K562 (cell line): ENCODE measurements around the gene CUTC. TPM values are rescaled to one million over a fixed set of nuclear protein-coding genes. Genes with fewer than 3 reads are reported as not detected.

Experiments used
- ATAC-seq: fragments of 200-7000 bp; cut with Tn5 transposase; 3 replicates; pipeline ENCODE4 v1.9.1; 2020; ENCODE audit warnings: moderate library complexity
- BruUV-seq: library from RNA; stranded (reverse); fragments of 400-500 nt; replicated peaks from 2 replicates; lab custom pipeline; 2021; lab: Mats Ljungman, UMichigan
- CTCF ChIA-PET: fragments of 300-600 bp; formaldehyde crosslinking; extraction: SDS; loops from one replicate; lab custom pipeline; 2021; ENCODE audit warnings: low intra/inter-chr PET ratio; lab: Yijun Ruan, JAX
- POLR2A ChIA-PET: fragments of 300-600, 350-650 bp; sonication (Branson Sonifier 250); formaldehyde crosslinking; extraction: SDS; loops from one replicate; lab custom pipeline; 2021; ENCODE audit warnings: antibody characterized with exemption, inconsistent platforms; lab: Yijun Ruan, JAX
- DNase-seq, 4 experiments: peaks; one replicate each; pipeline versions ENCODE4 v3.0.0 to v3.0.0-alpha.2; 2011 to 2018; ENCODE audit warnings: low spot score in 3 of 4, mixed read lengths in 3 of 4; ENCODE audit errors: extremely low read depth in 1 of 4
- FAIRE-seq: peaks from 2 replicates; lab custom pipeline; 2011; peaks lifted over from hg19 to GRCh38; lab: Jason Lieb, UNC
- H2AFZ ChIP-seq: 2 replicates; pipeline ENCODE4 v1.6.0; 2011; ENCODE audit warnings: low read depth, low read length, control low read depth, inconsistent platforms
- H3K27ac ChIP-seq: fragments of 200-600 bp; 3 replicates; pipeline ENCODE4 v1.8.0; 2011; ENCODE audit warnings: low read depth, mild to moderate bottlenecking, control low read depth, inconsistent platforms, low read length, moderate library complexity, mixed read lengths; ENCODE audit errors: extremely low read depth
- H3K27me3 ChIP-seq, 2 experiments: fragments of 300-600 bp in 1 of 2; 2 replicates in 1 of 2; 3 replicates in 1 of 2; pipeline versions ENCODE4 v1.6.0 to v1.8.0; 2011; ENCODE audit warnings: inconsistent platforms in 2 of 2, low read length in 2 of 2, mild to moderate bottlenecking in 1 of 2, mixed read lengths in 1 of 2, moderate library complexity in 1 of 2; ENCODE audit not compliant: control insufficient read depth in 2 of 2, insufficient read depth in 2 of 2
- H3K36me3 ChIP-seq: fragments of 300-600 bp; 3 replicates; pipeline ENCODE4 v1.8.0; 2011; ENCODE audit warnings: mild to moderate bottlenecking, low read length, inconsistent platforms; ENCODE audit not compliant: control insufficient read depth, insufficient read depth
- H3K4me1 ChIP-seq, 2 experiments: fragments of 200-600 bp in 1 of 2; replicated peaks in 1 of 2; 2 replicates in 1 of 2; 3 replicates in 1 of 2; pipeline versions ENCODE4 v1.5.1 to v1.8.0; 2011; ENCODE audit warnings: inconsistent platforms in 2 of 2, low read length in 2 of 2, mild to moderate bottlenecking in 1 of 2, mixed read lengths in 1 of 2, moderate library complexity in 1 of 2; ENCODE audit not compliant: control insufficient read depth in 2 of 2, insufficient read depth in 2 of 2
- H3K4me2 ChIP-seq: 2 replicates; pipeline ENCODE4 v1.6.1; 2011; ENCODE audit warnings: low read length, control low read depth, inconsistent platforms, mixed read lengths; ENCODE audit not compliant: insufficient read depth
- H3K4me3 ChIP-seq: fragments of 200-600 bp; sonication (generic), shearing (Covaris generic); 2 replicates; pipeline ENCODE4 v1.5.1; 2016; ENCODE audit warnings: control low read depth, inconsistent platforms
- H3K79me2 ChIP-seq: fragments of 200-600 bp; 3 replicates; pipeline ENCODE4 v1.8.0; 2011; ENCODE audit warnings: low read length, inconsistent platforms; ENCODE audit not compliant: control insufficient read depth, insufficient read depth
- H3K9ac ChIP-seq, 2 experiments: 2 replicates each; pipeline versions ENCODE4 v1.6.0 to v1.6.1; 2011; ENCODE audit warnings: low read depth in 2 of 2, low read length in 2 of 2, control low read depth in 1 of 2, inconsistent platforms in 1 of 2, mild to moderate bottlenecking in 1 of 2, mixed read lengths in 1 of 2; ENCODE audit not compliant: insufficient read depth in 1 of 2
- H3K9me1 ChIP-seq: one replicate; pipeline ENCODE4 v1.6.0; 2011; ENCODE audit warnings: inconsistent platforms, mild to moderate bottlenecking, low read length, moderate library complexity; ENCODE audit not compliant: control insufficient read depth, insufficient read depth
- H3K9me3 ChIP-seq: replicated peaks from 2 replicates; pipeline ENCODE4 v1.5.1; 2011; ENCODE audit warnings: low read depth, low read length, inconsistent platforms; ENCODE audit not compliant: control insufficient read depth, insufficient read depth
- H4K20me1 ChIP-seq: replicated peaks from 2 replicates; pipeline ENCODE4 v1.6.1; 2011; ENCODE audit warnings: low read length, inconsistent platforms, mixed read lengths; ENCODE audit not compliant: control insufficient read depth, insufficient read depth
- CBX2 ChIP-seq: fragments of 200-600 bp; sonication (generic); IDR thresholded peaks from one replicate; pipeline ENCODE4 v1.6.1; 2012; ENCODE audit warnings: mild to moderate bottlenecking, low read length, inconsistent platforms; ENCODE audit not compliant: insufficient read depth, poor library complexity, severe bottlenecking
- ELK1 ChIP-seq: sonication (generic); formaldehyde crosslinking; IDR thresholded peaks from 2 replicates; pipeline ENCODE4 v1.8.1; 2022; ENCODE audit warnings: missing genetic modification reagents
- ILF3 ChIP-seq: fragments of 450-650 bp; IDR thresholded peaks from 2 replicates; pipeline ENCODE4 v1.6.1; 2018; ENCODE audit warnings: antibody characterized with exemption, mild to moderate bottlenecking, moderate library complexity, borderline replicate concordance
- SMAD2 ChIP-seq: fragments of 150-350 bp; IDR thresholded peaks from 2 replicates; pipeline ENCODE4 v1.6.1; 2014; ENCODE audit warnings: low read depth, mild to moderate bottlenecking, low read length
- ZNF507 ChIP-seq: conservative IDR thresholded peaks from 2 replicates; pipeline ENCODE4 v1.6.1; 2017; ENCODE audit warnings: missing genetic modification characterization, missing compliant biosample characterization
- in situ Hi-C: fragments of 300-500 bp; cut with MboI; formaldehyde crosslinking; loops from 4 replicates; pipeline ENCODE4 v1.15.0; 2018; ENCODE audit warnings: inconsistent platforms, mixed read lengths
- intact Hi-C: fragments of 100-400 bp; cut with micrococcal nuclease; formaldehyde crosslinking; loops from 2 replicates; pipeline ENCODE4 v1.14.2; 2022
- polyA plus RNA-seq, 8 experiments: library from polyadenylated mRNA; depleted of rRNA in 4 of 8; stranded (reverse) in 5 of 8; unstranded in 3 of 8; fragments of >200 nt; fragmentation: Nextera tagmentation in 2 of 8; fragmentation: Illumina TruSeq in 1 of 8; extraction: Ambion mirVana in 2 of 8; extraction: Trizol in 1 of 8; gene quantifications; 2 replicates each; pipeline versions ENCODE4 v1.2.1 to v1.2.3, GENCODE V29; 2011 to 2014; ENCODE audit warnings: inconsistent platforms in 1 of 8, missing spikeins in 1 of 8
- total RNA-seq, 7 experiments: library from RNA; depleted of rRNA in 6 of 7; stranded (reverse); fragments of >200 nt in 6 of 7; fragmentation: Illumina TruSeq in 2 of 7; extraction: Trizol in 2 of 7; gene quantifications; 2 replicates each; pipeline versions ENCODE4 v1.2.1 to v1.2.3, GENCODE V29; 2011 to 2021; ENCODE audit warnings: low replicate concordance in 1 of 7
- TF ChIP-seq, protein P1 (sequence below): fragments of 250-450 bp; sonication (Bioruptor Pico); IDR thresholded peaks from 2 replicates; pipeline ENCODE4 v1.8.0; 2021; ENCODE audit warnings: moderate library complexity, mild to moderate bottlenecking, inconsistent platforms

CUTC gene
- total and polyA plus RNA-seq, 9 of the 15 experiments (the other 6 are each of a cell fraction or from before 2014, with no cell fraction given) = 18.6 to 69.3 (median 32.3) TPM

GRCh38 chr10:99742254-99742653, 10.2 kb downstream of the CUTC start:
- in situ Hi-C loops = no loop called here

More at GRCh38 chr10:99742254-99742653, 10.2 kb downstream of the CUTC start:
- POLR2A ChIA-PET = interaction anchor here (0.6 to 0.9 kb wide), 2 partner anchors 9 to 1000 kb away, joined by 3 to 5 read pairs; no protein-coding TSS in a partner anchor
- no peaks in the 10 kb centered on the region for H3K4me1 ChIP-seq
- H3K36me3 ChIP-seq = peaks cover 83% of the 10 kb centered on the region
- intact Hi-C loops = no loop called here
- H2AFZ ChIP-seq = no peak overlapping the region
- no peak overlapping the region for H3K4me2 ChIP-seq
- H3K9ac ChIP-seq = no peak overlapping the region
- no peaks in the 10 kb centered on the region; the same call in 1 of the 2 replicates for H3K9me3 ChIP-seq
- H4K20me1 ChIP-seq = no peaks in the 10 kb centered on the region
- no peaks in the 10 kb centered on the region for H3K9me1 ChIP-seq
- H3K27ac ChIP-seq = no peak overlapping the region
- DNase-seq (no peak), ATAC-seq (no peak)
- CTCF ChIA-PET = no interaction called here
- no peaks in the 10 kb centered on the region for H3K79me2 ChIP-seq
- no TSS peak for BruUV-seq
- H3K4me3 ChIP-seq = no peak overlapping the region
- TF ChIP-seq, protein P1, sequence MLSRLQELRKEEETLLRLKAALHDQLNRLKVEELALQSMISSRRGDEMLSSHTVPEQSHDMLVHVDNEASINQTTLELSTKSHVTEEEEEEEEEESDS (CRISPR knock-in tag) = no peak
- TF ChIP-seq ILF3 = no peak
- TF ChIP-seq SMAD2 = no peak
- TF ChIP-seq ZNF507 (tag) = no peak
- no peak for TF ChIP-seq ELK1
- no peak for TF ChIP-seq CBX2
- TF ChIP-seq, all 486 proteins: peak for 0
- H3K27me3 ChIP-seq = no peaks in the 10 kb centered on the region
- no peak for FAIRE-seq
